Astrocyte (in vitro differentiated cells and primary cell): ENCODE measurements around the gene LAMA1. TPM values are rescaled to one million over a fixed set of nuclear protein-coding genes. Genes with fewer than 3 reads are reported as not detected.

ENCODE experiments used
- DNase-seq: peaks from one replicate; pipeline ENCODE4 v3.0.0-alpha.2; 2010; ENCODE audit warnings: low read depth
- FAIRE-seq: peaks from 2 replicates; lab custom pipeline; 2011; peaks lifted over from hg19 to GRCh38; lab: Jason Lieb, UNC
- H2AFZ ChIP-seq: 2 replicates; pipeline ENCODE4 v1.6.0; 2012; ENCODE audit warnings: low read depth, low read length, inconsistent platforms
- H3K27ac ChIP-seq: 2 replicates; pipeline ENCODE4 v1.5.1; 2011; ENCODE audit warnings: low read depth, low read length, inconsistent platforms
- H3K27me3 ChIP-seq: 2 replicates; pipeline ENCODE4 v1.6.0; 2011; ENCODE audit warnings: low read length, inconsistent platforms; ENCODE audit not compliant: insufficient read depth
- H3K36me3 ChIP-seq: 2 replicates; pipeline ENCODE4 v1.5.1; 2011; ENCODE audit warnings: low read length, inconsistent platforms; ENCODE audit not compliant: insufficient read depth
- H3K4me1 ChIP-seq: 2 replicates; pipeline ENCODE4 v1.5.1; 2011; ENCODE audit warnings: low read length, inconsistent platforms; ENCODE audit not compliant: insufficient read depth
- H3K4me2 ChIP-seq: 2 replicates; pipeline ENCODE4 v1.6.0; 2012; ENCODE audit warnings: low read length, inconsistent platforms
- H3K4me3 ChIP-seq: 2 replicates; pipeline ENCODE4 v1.5.1; 2011; ENCODE audit warnings: low read depth, mild to moderate bottlenecking, low read length, inconsistent platforms; ENCODE audit not compliant: insufficient read depth
- H3K79me2 ChIP-seq: 2 replicates; pipeline ENCODE4 v1.6.0; 2012; ENCODE audit warnings: mild to moderate bottlenecking, low read length, inconsistent platforms; ENCODE audit not compliant: insufficient read depth
- H3K9ac ChIP-seq: 2 replicates; pipeline ENCODE4 v1.6.0; 2012; ENCODE audit warnings: mild to moderate bottlenecking, low read length, inconsistent platforms
- H3K9me3 ChIP-seq: 2 replicates; pipeline ENCODE4 v1.5.1; 2012; ENCODE audit warnings: low read depth, mild to moderate bottlenecking, low read length, inconsistent platforms; ENCODE audit not compliant: insufficient read depth
- H4K20me1 ChIP-seq: 2 replicates; pipeline ENCODE4 v1.6.0; 2012; ENCODE audit warnings: low read length, inconsistent platforms; ENCODE audit not compliant: insufficient read depth
- H3K27ac Mint-ChIP-seq: one replicate; pipeline ENCODE4 v1.8.0; 2021; ENCODE audit warnings: mild to moderate bottlenecking, mixed read lengths; ENCODE audit not compliant: unreplicated experiment
- H3K27me3 Mint-ChIP-seq: one replicate; pipeline ENCODE4 v1.8.0; 2021; ENCODE audit warnings: low read depth, mixed read lengths; ENCODE audit not compliant: unreplicated experiment
- H3K36me3 Mint-ChIP-seq: one replicate; pipeline ENCODE4 v1.8.0; 2021; ENCODE audit warnings: low read depth, mixed read lengths; ENCODE audit not compliant: unreplicated experiment
- H3K4me1 Mint-ChIP-seq: one replicate; pipeline ENCODE4 v1.8.0; 2021; ENCODE audit warnings: low read depth, mixed read lengths; ENCODE audit not compliant: unreplicated experiment
- H3K4me3 Mint-ChIP-seq: one replicate; pipeline ENCODE4 v1.8.0; 2021; ENCODE audit warnings: mild to moderate bottlenecking, moderate library complexity, mixed read lengths; ENCODE audit not compliant: unreplicated experiment
- H3K9me3 Mint-ChIP-seq: one replicate; pipeline ENCODE4 v1.8.0; 2021; ENCODE audit warnings: mild to moderate bottlenecking, mixed read lengths; ENCODE audit not compliant: unreplicated experiment
- EZH2 ChIP-seq: IDR thresholded peaks from 2 replicates; pipeline ENCODE4 v1.6.1; 2012; ENCODE audit warnings: mild to moderate bottlenecking, low read length, inconsistent platforms; ENCODE audit not compliant: insufficient read depth
- total RNA-seq: library from RNA; stranded (reverse); gene quantifications from 2 replicates; pipeline ENCODE4 v1.2.1, GENCODE V29; 2021
- TF ChIP-seq, protein P1 (sequence below): IDR thresholded peaks from 2 replicates; pipeline ENCODE4 v1.5.1; 2011; ENCODE audit warnings: low read depth, mild to moderate bottlenecking, inconsistent platforms, low read length, moderate library complexity; ENCODE audit not compliant: insufficient read depth

LAMA1 gene
- total RNA-seq, 1 donor from 2014 or later: 17.4 TPM

DNA sequence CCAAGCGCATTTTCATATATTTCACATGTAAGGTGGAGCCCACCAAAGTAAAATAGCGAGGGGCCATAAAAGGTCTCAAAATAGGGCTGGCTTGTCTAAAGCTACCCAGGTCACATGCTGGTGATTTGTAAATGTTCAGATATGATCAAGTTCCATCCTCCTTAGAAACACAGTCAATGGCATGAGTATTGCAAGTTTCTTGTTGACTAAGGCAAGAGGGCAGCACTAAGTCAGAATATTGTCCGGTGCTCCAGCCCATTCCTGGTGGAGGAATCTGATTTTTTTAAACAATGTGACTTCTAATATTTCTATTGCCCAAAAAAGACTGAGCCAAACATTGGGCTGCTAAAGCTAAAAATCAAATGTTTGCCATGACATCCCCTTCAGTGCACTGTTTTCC is 85.1 kb downstream of the LAMA1 start:
- FAIRE-seq (no peak), DNase-seq (no peak)
- no peak overlapping the region for H2AFZ ChIP-seq
- H3K9me3 ChIP-seq: no peaks in the 10 kb centered on the region
- TF ChIP-seq EZH2: no peak
- TF ChIP-seq, protein P1, sequence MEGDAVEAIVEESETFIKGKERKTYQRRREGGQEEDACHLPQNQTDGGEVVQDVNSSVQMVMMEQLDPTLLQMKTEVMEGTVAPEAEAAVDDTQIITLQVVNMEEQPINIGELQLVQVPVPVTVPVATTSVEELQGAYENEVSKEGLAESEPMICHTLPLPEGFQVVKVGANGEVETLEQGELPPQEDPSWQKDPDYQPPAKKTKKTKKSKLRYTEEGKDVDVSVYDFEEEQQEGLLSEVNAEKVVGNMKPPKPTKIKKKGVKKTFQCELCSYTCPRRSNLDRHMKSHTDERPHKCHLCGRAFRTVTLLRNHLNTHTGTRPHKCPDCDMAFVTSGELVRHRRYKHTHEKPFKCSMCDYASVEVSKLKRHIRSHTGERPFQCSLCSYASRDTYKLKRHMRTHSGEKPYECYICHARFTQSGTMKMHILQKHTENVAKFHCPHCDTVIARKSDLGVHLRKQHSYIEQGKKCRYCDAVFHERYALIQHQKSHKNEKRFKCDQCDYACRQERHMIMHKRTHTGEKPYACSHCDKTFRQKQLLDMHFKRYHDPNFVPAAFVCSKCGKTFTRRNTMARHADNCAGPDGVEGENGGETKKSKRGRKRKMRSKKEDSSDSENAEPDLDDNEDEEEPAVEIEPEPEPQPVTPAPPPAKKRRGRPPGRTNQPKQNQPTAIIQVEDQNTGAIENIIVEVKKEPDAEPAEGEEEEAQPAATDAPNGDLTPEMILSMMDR: no peak
- no peak overlapping the region for H3K9ac ChIP-seq
- H3K4me3 Mint-ChIP-seq: no peak overlapping the region
- H3K4me1 ChIP-seq: no peaks in the 10 kb centered on the region
- H3K36me3 Mint-ChIP-seq: no peaks in the 10 kb centered on the region
- no peaks in the 10 kb centered on the region for H3K9me3 Mint-ChIP-seq
- no peak overlapping the region for H3K4me2 ChIP-seq
- H4K20me1 ChIP-seq: no peaks in the 10 kb centered on the region
- H3K27ac Mint-ChIP-seq: no peak overlapping the region
- H3K79me2 ChIP-seq: no peaks in the 10 kb centered on the region
- no peaks in the 10 kb centered on the region for H3K27me3 Mint-ChIP-seq
- no peaks in the 10 kb centered on the region for H3K36me3 ChIP-seq
- H3K4me3 ChIP-seq: no peak overlapping the region
- H3K27ac ChIP-seq: no peak overlapping the region
- no peaks in the 10 kb centered on the region for H3K27me3 ChIP-seq
- H3K4me1 Mint-ChIP-seq: peaks cover 1% of the 10 kb centered on the region

DNA sequence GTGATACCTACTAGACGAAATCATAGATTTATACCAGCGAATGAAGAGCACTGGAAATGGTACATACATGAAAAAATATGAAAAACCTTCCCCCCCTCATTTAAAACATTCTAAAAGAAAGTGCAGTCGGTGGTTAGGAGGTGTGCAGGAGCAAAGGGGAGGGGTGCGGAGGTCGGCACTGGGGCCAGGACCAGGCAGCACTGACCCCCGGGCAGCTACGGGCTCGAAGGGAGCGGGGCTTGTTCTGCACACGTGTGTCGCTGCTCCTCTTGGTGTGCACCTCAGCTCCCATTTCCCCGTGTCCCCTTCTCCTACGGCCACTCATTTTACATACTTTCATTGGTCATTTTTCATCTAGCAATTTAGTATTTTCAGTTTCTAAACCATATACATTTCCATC is 89.0 kb downstream of the LAMA1 start:
- H3K4me1 Mint-ChIP-seq: no peaks in the 10 kb centered on the region
- Histone ChIP-seq H3K9ac (no peak overlapping the region), H2AFZ (no peak overlapping the region), H3K27ac (no peak overlapping the region), H3K36me3 (no peaks in the 10 kb centered on the region), H3K27me3 (no peaks in the 10 kb centered on the region), H3K9me3 (no peaks in the 10 kb centered on the region), H3K79me2 (no peaks in the 10 kb centered on the region), H3K4me1 (no peaks in the 10 kb centered on the region), H4K20me1 (no peaks in the 10 kb centered on the region), H3K4me2 (no peak overlapping the region), H3K4me3 (no peak overlapping the region)
- DNase-seq: no peak
- TF ChIP-seq, protein P1: no peak
- no peak for FAIRE-seq
- H3K27me3 Mint-ChIP-seq: peaks cover 2% of the 10 kb centered on the region
- H3K27ac Mint-ChIP-seq: no peak overlapping the region
- H3K4me3 Mint-ChIP-seq: no peak overlapping the region
- H3K36me3 Mint-ChIP-seq: peaks cover 10% of the 10 kb centered on the region
- H3K9me3 Mint-ChIP-seq: no peaks in the 10 kb centered on the region

- Histone ChIP-seq H3K79me2 (no peaks in the 10 kb centered on the region), H3K4me2 (no peak overlapping the region), H3K9me3 (no peaks in the 10 kb centered on the region), H3K27me3 (no peaks in the 10 kb centered on the region), H3K4me1 (no peaks in the 10 kb centered on the region), H3K4me3 (no peak overlapping the region), H4K20me1 (no peaks in the 10 kb centered on the region), H2AFZ (no peak overlapping the region), H3K27ac (no peak overlapping the region), H3K36me3 (no peaks in the 10 kb centered on the region), H3K9ac (no peak overlapping the region)
- Mint-ChIP-seq H3K27me3 (peaks cover 2% of the 10 kb centered on the region), H3K9me3 (no peaks in the 10 kb centered on the region), H3K4me1 (no peaks in the 10 kb centered on the region), H3K36me3 (peaks cover 10% of the 10 kb centered on the region), H3K27ac (no peak overlapping the region), H3K4me3 (no peak overlapping the region)
- no peak for FAIRE-seq
- no peak for TF ChIP-seq EZH2
- TF ChIP-seq, protein P1: no peak
- DNase-seq: no peak
These were observed 92.4 kb downstream of the LAMA1 start for GRCh38 chr18:7025194-7025593.
